Endothelial cell of umbilical vein (primary cell): ENCODE measurements around the gene MFN2. TPM values are rescaled to one million over a fixed set of nuclear protein-coding genes. Genes with fewer than 3 reads are reported as not detected.

ENCODE experiments used
- BruUV-seq: library from RNA; stranded (reverse); fragments of 400-500 nt; replicated peaks from 2 replicates; lab custom pipeline; 2021; lab: Mats Ljungman, UMichigan
- CTCF ChIA-PET: fragments of 300-600, 350-600 bp; sonication (Branson Sonifier 250); formaldehyde crosslinking; loops from one replicate; lab custom pipeline; 2021; ENCODE audit warnings: antibody characterized with exemption, inconsistent platforms; lab: Charles Lee
- POLR2A ChIA-PET: fragments of 300-600, 350-600 bp; sonication (Branson Sonifier 250); formaldehyde crosslinking; loops from one replicate; lab custom pipeline; 2021; ENCODE audit warnings: antibody characterized with exemption, inconsistent platforms; lab: Charles Lee
- DNase-seq: peaks from one replicate; pipeline ENCODE4 v3.0.0-alpha.2; 2011; ENCODE audit warnings: low read depth, low spot score
- FAIRE-seq: peaks from 2 replicates; lab custom pipeline; 2011; peaks lifted over from hg19 to GRCh38; lab: Jason Lieb, UNC
- H2AFZ ChIP-seq: 2 replicates; pipeline ENCODE4 v1.6.0; 2012; ENCODE audit warnings: low read depth, low read length, control low read depth, inconsistent platforms
- H3K27ac ChIP-seq: 2 replicates; pipeline ENCODE4 v1.5.1; 2011; ENCODE audit warnings: low read depth, mild to moderate bottlenecking, control low read depth, low read length, moderate library complexity; ENCODE audit not compliant: insufficient read depth
- H3K27me3 ChIP-seq, 2 experiments: 2 replicates each; pipeline versions ENCODE4 v1.6.0 to v1.6.1; 2011; ENCODE audit warnings: low read length in 2 of 2, mixed read lengths in 1 of 2; ENCODE audit not compliant: control insufficient read depth in 2 of 2, insufficient read depth in 2 of 2
- H3K36me3 ChIP-seq, 2 experiments: 2 replicates in 1 of 2; 3 replicates in 1 of 2; pipeline ENCODE4 v1.5.1; 2011; ENCODE audit warnings: low read length in 2 of 2, mild to moderate bottlenecking in 1 of 2, moderate library complexity in 1 of 2; ENCODE audit not compliant: control insufficient read depth in 2 of 2, insufficient read depth in 2 of 2; ENCODE audit errors: extremely low read depth in 1 of 2
- H3K4me1 ChIP-seq: 3 replicates; pipeline ENCODE4 v1.5.1; 2011; ENCODE audit warnings: mild to moderate bottlenecking, low read length; ENCODE audit not compliant: control insufficient read depth, insufficient read depth; ENCODE audit errors: extremely low read depth
- H3K4me2 ChIP-seq: 2 replicates; pipeline ENCODE4 v1.6.1; 2011; ENCODE audit warnings: low read length, control low read depth, mixed read lengths; ENCODE audit not compliant: insufficient read depth
- H3K4me3 ChIP-seq, 3 experiments: fragments of 200-600 bp in 1 of 3; sonication (generic), shearing (Covaris generic) in 1 of 3; replicated peaks in 1 of 3; 2 replicates each; pipeline ENCODE4 v1.5.1; 2011 to 2016; ENCODE audit warnings: control low read depth in 3 of 3, low read length in 3 of 3, mild to moderate bottlenecking in 2 of 3, inconsistent platforms in 1 of 3, low read depth in 1 of 3, moderate library complexity in 1 of 3; ENCODE audit not compliant: insufficient read depth in 1 of 3
- H3K79me2 ChIP-seq: 2 replicates; pipeline ENCODE4 v1.6.0; 2012; ENCODE audit warnings: low read length, inconsistent platforms; ENCODE audit not compliant: control insufficient read depth, insufficient read depth
- H3K9ac ChIP-seq: replicated peaks from 2 replicates; pipeline ENCODE3; 2011; ENCODE audit warnings: low read length, control low read depth; ENCODE audit not compliant: insufficient read depth; ENCODE audit errors: extremely low read depth
- H3K9me1 ChIP-seq: replicated peaks from 3 replicates; pipeline ENCODE4 v1.6.0; 2011; ENCODE audit warnings: mild to moderate bottlenecking, low read length; ENCODE audit not compliant: control insufficient read depth, insufficient read depth; ENCODE audit errors: extremely low read depth
- H3K9me3 ChIP-seq: replicated peaks from 2 replicates; pipeline ENCODE4 v1.5.1; 2012; ENCODE audit warnings: low read length, inconsistent platforms; ENCODE audit not compliant: control insufficient read depth, insufficient read depth
- H4K20me1 ChIP-seq: replicated peaks from 2 replicates; pipeline ENCODE3; 2011; ENCODE audit warnings: mild to moderate bottlenecking, low read length; ENCODE audit not compliant: control insufficient read depth, insufficient read depth; ENCODE audit errors: extremely low read depth
- EZH2 ChIP-seq: IDR thresholded peaks from 2 replicates; pipeline ENCODE4 v1.6.1; 2012; ENCODE audit warnings: borderline replicate concordance, low read depth, mild to moderate bottlenecking, moderate library complexity, low read length, inconsistent platforms; ENCODE audit not compliant: severe bottlenecking
- FOS ChIP-seq: IDR thresholded peaks from 2 replicates; pipeline ENCODE4 v1.6.1; 2011; ENCODE audit warnings: mild to moderate bottlenecking, low read length, moderate library complexity, borderline replicate concordance; ENCODE audit not compliant: insufficient read depth
- GATA2 ChIP-seq: IDR thresholded peaks from 2 replicates; pipeline ENCODE4 v1.7.0; 2011; ENCODE audit warnings: low read depth, mild to moderate bottlenecking, moderate library complexity, mixed read lengths, low read length; ENCODE audit not compliant: insufficient read length, insufficient read depth
- JUN ChIP-seq: IDR thresholded peaks from 2 replicates; pipeline ENCODE4 v1.6.1; 2011; ENCODE audit warnings: borderline replicate concordance, low read depth; ENCODE audit not compliant: insufficient read length, insufficient read depth
- MAX ChIP-seq: IDR thresholded peaks from 2 replicates; pipeline ENCODE4 v1.6.1; 2011; ENCODE audit not compliant: insufficient read depth, insufficient read length
- MYC ChIP-seq: IDR thresholded peaks from one replicate; pipeline ENCODE4 v1.6.1; 2011; ENCODE audit warnings: mild to moderate bottlenecking, low read depth, low read length
- POLR2A ChIP-seq: IDR thresholded peaks from 2 replicates; pipeline ENCODE4 v1.6.1; 2012; ENCODE audit warnings: low read depth, mild to moderate bottlenecking, control low read depth, low read length
- POLR2AphosphoS5 ChIP-seq: IDR thresholded peaks from 2 replicates; pipeline ENCODE4 v1.6.1; 2012; ENCODE audit warnings: low read depth, mild to moderate bottlenecking, control low read depth, low read length, moderate library complexity; ENCODE audit not compliant: insufficient read depth
- dilution Hi-C: fragments of 300-500 bp; cut with MboI; formaldehyde crosslinking; loops from one replicate; pipeline ENCODE4 v1.15.0; 2019; ENCODE audit warnings: low sequenced_read_pairs; ENCODE audit not compliant: extremely low pct_ligation_motif_present
- intact Hi-C: fragments of 100-400 bp; cut with micrococcal nuclease; formaldehyde crosslinking; loops from one replicate; pipeline ENCODE4 v1.10.0; 2022
- polyA plus RNA-seq, 4 experiments: library from polyadenylated mRNA; depleted of rRNA in 3 of 4; stranded (reverse) in 3 of 4; unstranded in 1 of 4; fragments of >200 nt; gene quantifications; 2 replicates each; pipeline versions ENCODE4 v1.2.1 to v1.2.3, GENCODE V29; 2011 to 2012; ENCODE audit warnings: missing spikeins in 1 of 4
- total RNA-seq: library from RNA; stranded (reverse); gene quantifications from 2 replicates; pipeline ENCODE4 v1.2.3, GENCODE V29; 2021
- TF ChIP-seq, protein P1 (sequence below), 2 donors: IDR thresholded peaks; 1 replicate in 1 of 2; 2 replicates in 1 of 2; pipeline ENCODE4 v1.5.1; 2011; ENCODE audit warnings: low read length in 2 of 2, mild to moderate bottlenecking in 2 of 2, moderate library complexity in 2 of 2, control low read depth in 1 of 2, inconsistent platforms in 1 of 2, low read depth in 1 of 2; ENCODE audit not compliant: insufficient read depth in 1 of 2; ENCODE audit errors: extremely low read depth in 1 of 2

MFN2 gene
- total and polyA plus RNA-seq, 2 donors (not counting 3 experiments of a cell fraction or from before 2014, with no cell fraction given) = 51.4 to 82.4 TPM

DNA sequence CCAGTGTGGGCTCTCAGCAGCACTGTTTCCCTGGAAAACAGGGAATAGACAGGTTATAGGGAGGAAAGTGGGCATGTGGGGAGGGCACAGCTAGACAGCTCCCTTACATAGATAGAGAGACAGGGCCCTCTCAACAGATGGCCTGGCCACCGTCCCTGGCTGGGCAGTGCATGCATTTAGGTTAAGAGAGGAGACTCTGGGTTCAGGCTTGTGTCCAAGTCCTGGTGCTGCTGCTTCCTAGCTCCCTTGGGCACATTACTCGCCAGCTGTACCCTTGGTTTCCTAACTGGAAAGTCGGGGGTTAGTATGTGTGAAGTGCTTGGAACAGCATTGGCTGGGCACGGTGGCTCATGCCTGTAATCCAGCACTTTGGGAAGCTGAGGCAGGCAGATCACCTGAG lies 36.6 kb upstream of the MFN2 start:
- intact Hi-C loops (no loop called here), dilution Hi-C loops (no loop called here)
- H3K4me3 ChIP-seq = no peak overlapping the region
- H3K9ac ChIP-seq = no peak overlapping the region
- H3K9me3 ChIP-seq = no peaks in the 10 kb centered on the region
- H3K27me3 ChIP-seq = no peaks in the 10 kb centered on the region
- no peaks in the 10 kb centered on the region for H4K20me1 ChIP-seq
- CTCF ChIA-PET = no interaction called here
- POLR2A ChIA-PET = no interaction called here
- H3K79me2 ChIP-seq = peaks cover 6% of the 10 kb centered on the region
- H3K4me2 ChIP-seq = no peak overlapping the region
- H3K4me1 ChIP-seq = no peaks in the 10 kb centered on the region
- no peak for DNase-seq
- BruUV-seq = no TSS peak
- TF ChIP-seq JUN (no peak), POLR2AphosphoS5 (no peak), EZH2 (no peak), MYC (no peak), FOS (no peak), MAX (no peak), POLR2A (no peak), GATA2 (no peak)
- TF ChIP-seq, protein P1, sequence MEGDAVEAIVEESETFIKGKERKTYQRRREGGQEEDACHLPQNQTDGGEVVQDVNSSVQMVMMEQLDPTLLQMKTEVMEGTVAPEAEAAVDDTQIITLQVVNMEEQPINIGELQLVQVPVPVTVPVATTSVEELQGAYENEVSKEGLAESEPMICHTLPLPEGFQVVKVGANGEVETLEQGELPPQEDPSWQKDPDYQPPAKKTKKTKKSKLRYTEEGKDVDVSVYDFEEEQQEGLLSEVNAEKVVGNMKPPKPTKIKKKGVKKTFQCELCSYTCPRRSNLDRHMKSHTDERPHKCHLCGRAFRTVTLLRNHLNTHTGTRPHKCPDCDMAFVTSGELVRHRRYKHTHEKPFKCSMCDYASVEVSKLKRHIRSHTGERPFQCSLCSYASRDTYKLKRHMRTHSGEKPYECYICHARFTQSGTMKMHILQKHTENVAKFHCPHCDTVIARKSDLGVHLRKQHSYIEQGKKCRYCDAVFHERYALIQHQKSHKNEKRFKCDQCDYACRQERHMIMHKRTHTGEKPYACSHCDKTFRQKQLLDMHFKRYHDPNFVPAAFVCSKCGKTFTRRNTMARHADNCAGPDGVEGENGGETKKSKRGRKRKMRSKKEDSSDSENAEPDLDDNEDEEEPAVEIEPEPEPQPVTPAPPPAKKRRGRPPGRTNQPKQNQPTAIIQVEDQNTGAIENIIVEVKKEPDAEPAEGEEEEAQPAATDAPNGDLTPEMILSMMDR (IDR thresholded peaks at IDR 0.05; ENCODE audit: extremely low read depth in 1 of 2, insufficient read depth in 1 of 2, low read depth in 1 of 2, low read length in 2 of 2) = no peak
- no peak overlapping the region for H3K27ac ChIP-seq
- FAIRE-seq = no peak
- H2AFZ ChIP-seq = no peak overlapping the region
- H3K9me1 ChIP-seq = no peaks in the 10 kb centered on the region
- peaks cover 4 to 9% of the 10 kb centered on the region in 2 experiments for H3K36me3 ChIP-seq
